Effector memory CD4-positive, alpha-beta T cell (primary cell): Measurements from ENCODE around the gene XPR1.

Experiments used
- DNase-seq, 3 donors: peaks; one replicate each; pipeline ENCODE4 v3.0.0-alpha.2; 2020
- H3K27ac ChIP-seq: 2 replicates; pipeline ENCODE4 v1.7.0; 2013; ENCODE audit warnings: mild to moderate bottlenecking, low read length, moderate library complexity; ENCODE audit not compliant: insufficient read depth, poor library complexity, severe bottlenecking
- H3K27me3 ChIP-seq: replicated peaks from 2 replicates; pipeline ENCODE4 v1.7.0; 2013; ENCODE audit warnings: mild to moderate bottlenecking, low read length; ENCODE audit not compliant: insufficient read depth, control insufficient read depth, poor library complexity, severe bottlenecking
- H3K36me3 ChIP-seq: 2 replicates; pipeline ENCODE4 v1.7.0; 2013; ENCODE audit warnings: mild to moderate bottlenecking, low read length, moderate library complexity; ENCODE audit not compliant: control insufficient read depth, insufficient read depth
- H3K4me1 ChIP-seq: 2 replicates; pipeline ENCODE4 v1.7.0; 2013; ENCODE audit warnings: low read length, mild to moderate bottlenecking; ENCODE audit not compliant: control insufficient read depth, insufficient read depth, poor library complexity, severe bottlenecking
- H3K4me3 ChIP-seq: 2 replicates; pipeline ENCODE4 v1.7.0; 2013; ENCODE audit warnings: low read length, low read depth, mild to moderate bottlenecking; ENCODE audit not compliant: insufficient read depth, poor library complexity, severe bottlenecking
- H3K9me3 ChIP-seq: 2 replicates; pipeline ENCODE4 v1.7.0; 2013; ENCODE audit warnings: mild to moderate bottlenecking, low read length, moderate library complexity; ENCODE audit not compliant: control insufficient read depth

XPR1 gene

DNA sequence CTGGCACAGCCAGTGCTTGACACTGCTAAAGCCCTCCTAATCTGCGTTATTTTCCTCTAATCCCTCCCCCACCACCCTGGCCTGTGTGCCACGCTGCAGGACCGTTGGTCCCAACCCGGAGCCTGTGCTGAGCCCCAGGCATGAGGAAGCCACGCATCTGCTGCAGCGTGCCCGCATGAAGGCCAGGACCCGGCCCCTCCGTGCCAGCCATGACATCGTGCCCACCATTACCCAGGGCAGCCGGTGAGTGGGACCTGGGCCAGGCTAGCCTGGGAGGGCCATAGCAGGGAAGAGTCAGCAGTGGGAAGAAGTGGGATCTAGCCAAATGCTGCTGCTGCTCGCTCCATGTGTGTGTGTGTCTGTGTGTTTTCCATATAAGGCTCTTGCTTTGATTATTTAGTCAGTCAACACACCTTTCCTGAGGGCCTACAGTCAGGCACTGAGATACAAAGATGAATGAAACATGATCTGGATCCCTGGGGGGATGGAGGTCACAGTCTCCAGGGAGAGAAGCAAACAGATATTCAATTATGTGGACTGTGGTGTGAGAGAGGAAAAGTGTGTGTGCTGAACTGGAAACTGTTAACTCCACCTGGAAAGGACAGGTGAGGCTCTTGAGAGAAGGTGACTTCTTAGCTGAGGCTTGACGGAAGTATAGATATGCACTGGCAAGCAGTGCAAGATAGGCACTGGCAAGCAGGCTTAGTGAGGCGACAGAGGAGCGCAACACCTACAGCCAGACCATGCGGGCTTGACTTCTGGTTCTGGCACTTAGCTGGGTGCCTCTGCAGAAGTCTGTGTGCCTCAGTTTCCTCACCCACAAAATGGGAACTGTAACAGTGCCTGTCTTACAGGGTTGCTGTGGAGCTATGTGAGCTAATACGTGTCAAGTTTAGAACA lies 296.8 kb downstream of the XPR1 start:
- no peaks in the 10 kb centered on the region for H3K9me3 ChIP-seq
- H3K36me3 ChIP-seq, result no peaks in the 10 kb centered on the region
- H3K4me1 ChIP-seq, result no peaks in the 10 kb centered on the region
- DNase-seq, result no peak
- no peak overlapping the region for H3K4me3 ChIP-seq
- no peaks in the 10 kb centered on the region for H3K27me3 ChIP-seq
- H3K27ac ChIP-seq, result no peak overlapping the region

DNA sequence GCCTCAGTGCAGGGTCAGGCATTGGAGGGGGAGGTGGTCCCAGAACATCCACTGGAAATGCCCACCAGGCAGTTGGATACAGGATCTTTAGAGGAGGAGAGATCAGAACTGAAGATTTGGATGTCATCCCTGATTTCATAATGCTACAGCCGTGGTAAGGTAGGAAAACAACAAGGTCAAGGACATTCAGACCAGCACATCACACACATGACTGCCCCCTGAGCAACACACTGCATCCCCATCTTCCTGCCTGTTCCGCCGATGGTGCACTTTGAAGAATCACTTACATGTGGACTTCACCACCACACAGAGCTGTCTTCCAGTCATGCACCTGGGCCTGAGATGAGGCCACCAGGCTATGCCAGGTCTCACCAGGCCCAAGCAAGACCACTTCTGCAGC lies 297.6 kb downstream of the XPR1 start:
- H3K4me1 ChIP-seq, result no peaks in the 10 kb centered on the region
- no peaks in the 10 kb centered on the region for H3K36me3 ChIP-seq
- no peak for DNase-seq

DNA sequence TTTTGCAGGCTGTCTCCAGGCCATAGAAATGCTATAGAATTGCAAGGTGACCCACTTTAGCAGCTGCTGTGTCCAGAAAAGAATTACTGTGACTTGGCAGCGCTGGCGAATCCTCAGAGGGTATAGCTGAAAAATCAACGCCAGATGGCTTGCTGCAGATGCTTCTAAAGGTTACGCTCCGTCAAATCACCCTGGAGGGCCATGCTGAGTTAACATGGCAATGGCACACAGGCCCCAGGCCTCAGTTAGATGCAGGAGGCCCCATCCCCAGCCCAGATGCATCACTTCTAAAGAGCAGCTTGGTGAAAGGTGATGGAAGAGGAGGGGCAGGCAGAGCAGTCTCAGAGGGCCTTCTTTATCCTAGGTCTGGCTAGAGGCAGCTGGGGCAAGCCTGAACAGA lies 298.9 kb downstream of the XPR1 start:
- no peaks in the 10 kb centered on the region for H3K9me3 ChIP-seq

More for the DNA sequence above, 297.6 kb downstream of the XPR1 start:
- Histone ChIP-seq H3K9me3 (no peaks in the 10 kb centered on the region), H3K4me3 (no peak overlapping the region), H3K27ac (no peak overlapping the region), H3K27me3 (no peaks in the 10 kb centered on the region)

DNA sequence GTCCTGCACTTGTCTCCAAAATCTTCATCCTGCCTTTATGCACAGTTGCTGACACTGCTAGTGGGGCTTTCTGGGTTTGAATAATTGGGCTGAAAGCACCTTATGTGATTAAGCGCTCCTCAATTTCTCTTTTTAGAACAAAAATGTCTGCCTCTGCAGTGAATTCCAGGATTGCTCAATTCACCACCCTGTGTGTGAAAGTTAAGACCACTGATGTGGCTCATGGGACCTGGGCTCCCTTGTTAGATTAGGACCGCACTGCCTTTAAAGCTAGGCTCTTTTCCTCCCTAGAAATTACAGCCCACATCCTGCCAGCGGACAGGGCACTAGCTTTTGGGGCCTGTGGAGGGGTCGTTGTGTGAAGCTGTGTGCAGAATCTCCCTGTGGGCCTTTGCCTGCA lies 299.7 kb downstream of the XPR1 start:
- H3K27ac ChIP-seq, result no peak overlapping the region
- H3K4me3 ChIP-seq, result no peak overlapping the region
- no peak for DNase-seq
- H3K36me3 ChIP-seq, result no peaks in the 10 kb centered on the region
- H3K27me3 ChIP-seq, result no peaks in the 10 kb centered on the region
- no peaks in the 10 kb centered on the region for H3K4me1 ChIP-seq
- H3K9me3 ChIP-seq, result no peaks in the 10 kb centered on the region

More for the DNA sequence above, 298.9 kb downstream of the XPR1 start:
- H3K4me1 ChIP-seq, result no peaks in the 10 kb centered on the region
- H3K4me3 ChIP-seq, result no peak overlapping the region
- no peaks in the 10 kb centered on the region for H3K27me3 ChIP-seq
- H3K36me3 ChIP-seq, result no peaks in the 10 kb centered on the region
- DNase-seq, result no peak
- no peak overlapping the region for H3K27ac ChIP-seq

DNA sequence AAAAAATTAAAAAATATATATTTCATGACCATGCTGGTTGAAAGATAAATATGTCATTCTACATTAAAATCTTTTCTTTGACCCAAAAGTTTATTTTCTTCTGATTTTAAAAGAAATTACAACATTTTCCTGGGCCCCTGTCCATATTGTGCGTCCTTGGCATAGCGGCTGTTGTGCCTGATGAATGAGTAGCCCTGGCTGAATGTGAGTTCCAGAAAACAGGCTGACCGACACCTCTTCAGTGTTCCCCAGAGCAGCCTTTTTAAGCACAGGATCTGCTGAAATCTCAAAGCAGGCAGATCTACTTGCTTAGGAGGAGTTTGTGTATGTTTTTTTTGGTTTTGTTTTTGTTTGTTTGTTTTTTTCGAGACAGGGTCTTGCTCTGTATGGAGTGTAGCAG lies 300.6 kb downstream of the XPR1 start:
- no peaks in the 10 kb centered on the region for H3K36me3 ChIP-seq
- no peak overlapping the region for H3K4me3 ChIP-seq
- no peaks in the 10 kb centered on the region for H3K9me3 ChIP-seq
- H3K27me3 ChIP-seq, result no peaks in the 10 kb centered on the region
- no peak overlapping the region for H3K27ac ChIP-seq
- no peaks in the 10 kb centered on the region for H3K4me1 ChIP-seq
- DNase-seq, result no peak

DNA sequence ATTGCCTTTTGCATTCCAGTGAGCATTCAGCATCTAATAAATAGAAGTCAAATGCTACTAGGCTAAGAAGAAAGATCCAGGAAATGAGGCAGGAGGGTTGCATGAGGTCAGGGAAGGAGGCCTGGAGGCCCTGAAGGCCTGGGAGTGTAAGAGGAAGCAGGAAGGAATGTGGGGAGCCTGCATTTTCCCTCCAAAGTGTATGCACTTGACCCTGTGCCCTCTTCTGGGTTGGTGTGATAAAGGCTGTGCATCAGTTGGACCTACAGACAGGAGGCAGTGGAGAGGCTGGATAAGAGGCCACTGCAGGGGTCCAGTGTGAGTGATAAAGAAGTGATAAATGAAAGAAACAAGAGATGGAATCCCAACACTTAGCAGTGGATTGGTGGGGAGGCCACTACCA lies 301.3 kb downstream of the XPR1 start:
- H3K4me3 ChIP-seq, result no peak overlapping the region
- H3K27ac ChIP-seq, result no peak overlapping the region
- H3K4me1 ChIP-seq, result no peaks in the 10 kb centered on the region
- H3K9me3 ChIP-seq, result no peaks in the 10 kb centered on the region
- no peaks in the 10 kb centered on the region for H3K27me3 ChIP-seq
- H3K36me3 ChIP-seq, result no peaks in the 10 kb centered on the region
- DNase-seq, result no peak

DNA sequence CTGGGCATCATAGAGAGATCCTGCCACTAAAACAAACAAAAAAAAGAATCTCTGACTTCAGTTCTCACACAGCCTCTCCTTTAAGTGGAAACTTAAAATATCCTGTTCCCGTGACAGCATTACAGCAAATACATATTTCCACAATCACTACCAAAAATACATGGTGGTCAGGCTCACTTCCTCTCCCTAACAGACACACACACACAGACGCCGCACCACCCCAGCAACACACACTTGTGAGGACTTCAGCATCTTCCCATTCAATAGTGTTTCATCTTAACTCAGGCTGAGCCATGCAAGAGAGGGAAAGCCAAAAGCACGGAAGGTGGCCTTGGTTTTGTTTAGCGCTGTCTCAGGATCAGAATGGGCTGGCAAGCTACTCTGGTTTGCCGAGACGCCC lies 302.7 kb downstream of the XPR1 start:
- Histone ChIP-seq H3K27me3 (no peaks in the 10 kb centered on the region), H3K27ac (no peak overlapping the region), H3K4me1 (no peaks in the 10 kb centered on the region), H3K4me3 (no peak overlapping the region), H3K9me3 (no peaks in the 10 kb centered on the region), H3K36me3 (no peaks in the 10 kb centered on the region)
- no peak for DNase-seq

DNA sequence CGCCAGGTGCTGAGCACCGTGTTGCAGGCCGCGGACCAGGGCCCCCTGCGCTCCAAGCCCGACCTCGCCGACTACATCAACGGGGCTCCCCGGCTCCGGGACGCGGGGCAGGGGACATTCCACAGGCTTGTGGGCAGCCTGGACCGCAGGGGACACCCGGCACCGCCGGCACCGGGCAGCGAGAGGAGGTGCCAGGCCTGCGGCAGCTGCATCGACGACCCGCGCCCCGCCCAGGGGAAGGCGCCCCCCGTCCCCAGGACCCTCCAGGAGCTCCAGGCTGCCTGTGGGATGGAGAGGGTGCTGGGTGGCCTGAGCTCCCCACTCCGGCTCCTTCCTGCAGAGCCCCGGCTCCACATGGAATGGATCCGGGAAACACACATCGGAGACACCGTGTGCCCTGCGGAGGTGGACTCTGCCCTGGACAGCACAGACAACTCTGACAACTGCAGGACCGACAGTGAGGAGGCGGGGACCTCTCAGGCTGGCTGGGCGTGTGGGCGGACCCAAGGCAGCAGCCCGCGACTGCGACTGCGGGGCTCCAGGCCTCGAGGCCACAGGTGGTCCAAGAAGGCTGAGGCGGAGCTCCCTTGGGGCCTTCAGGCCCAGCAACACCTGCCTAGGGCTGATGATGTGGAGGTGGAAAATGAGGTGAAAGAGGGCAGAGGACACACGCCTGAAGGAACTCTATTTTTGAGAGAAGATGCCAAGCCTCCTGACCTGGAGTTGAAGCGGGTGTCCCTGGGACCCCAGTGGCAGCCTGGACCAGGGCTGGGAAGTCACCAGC lies 303.7 kb downstream of the XPR1 start:
- Histone ChIP-seq H3K4me1 (no peaks in the 10 kb centered on the region), H3K9me3 (no peaks in the 10 kb centered on the region), H3K27me3 (no peaks in the 10 kb centered on the region), H3K36me3 (no peaks in the 10 kb centered on the region), H3K27ac (no peak overlapping the region), H3K4me3 (no peak overlapping the region)
- no peak for DNase-seq

DNA sequence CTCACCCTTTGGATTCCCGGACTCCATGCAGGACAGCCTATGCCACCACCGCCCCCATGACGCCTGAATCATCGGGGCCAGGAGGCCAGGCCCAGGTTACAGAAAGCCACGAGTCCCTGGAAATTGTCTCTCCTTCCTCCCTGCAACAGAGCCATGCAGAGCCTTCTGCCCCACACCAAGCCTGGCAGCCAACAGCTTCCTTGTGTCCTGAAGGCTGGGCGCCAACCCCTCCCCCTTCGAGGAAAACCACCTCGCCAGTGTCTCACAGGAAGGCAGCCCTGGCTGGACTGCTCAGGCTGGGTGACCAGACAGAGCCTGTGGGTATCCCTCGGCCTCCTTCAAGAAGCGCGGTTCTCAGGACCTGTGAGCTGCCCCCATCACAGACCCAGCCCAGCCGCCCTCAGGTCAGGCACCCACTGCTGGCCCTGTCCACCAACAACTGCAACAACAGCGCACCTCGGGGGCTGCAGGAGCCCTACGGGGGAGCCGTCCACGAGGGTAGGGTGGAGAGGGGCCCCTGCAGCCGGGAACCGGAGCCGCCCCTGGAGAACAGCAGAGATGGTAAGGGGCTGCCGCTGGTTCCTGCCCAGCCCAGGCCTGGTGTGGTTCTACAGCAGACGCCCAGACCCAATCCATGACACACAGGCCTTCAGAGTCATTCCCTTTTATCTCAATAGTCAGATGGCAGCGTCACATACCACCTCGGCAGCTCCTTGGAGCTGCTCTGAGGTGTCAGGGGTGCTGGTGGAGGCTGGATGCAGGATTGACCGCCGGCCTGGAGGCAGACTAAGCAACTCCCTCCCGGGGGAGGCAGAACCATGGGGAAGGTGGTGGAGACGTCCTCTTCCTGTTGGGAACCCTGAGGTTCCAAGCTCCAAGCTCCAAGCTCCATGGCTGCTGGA lies 304.5 kb downstream of the XPR1 start:
- no peaks in the 10 kb centered on the region for H3K36me3 ChIP-seq
- no peaks in the 10 kb centered on the region for H3K9me3 ChIP-seq

More for the DNA sequence above, 304.5 kb downstream of the XPR1 start:
- Histone ChIP-seq H3K4me1 (no peaks in the 10 kb centered on the region), H3K27me3 (no peaks in the 10 kb centered on the region), H3K4me3 (no peak overlapping the region), H3K27ac (no peak overlapping the region)
- DNase-seq, result no peak
